T-helper 1 cell treated with Interleukin-12 subunit alpha and Interleukin-12 subunit beta and Interleukin-4 antibody, amounts not matched to agents 30 ng/mL and 1 ng/mL, for 36 hours (primary cell): ENCODE data around the gene ATP1A1. TPM values are rescaled to one million over a fixed set of nuclear protein-coding genes. Genes with fewer than 3 reads are reported as not detected.

Source experiments
- intact Hi-C: fragments of 100-400 bp; cut with micrococcal nuclease; formaldehyde crosslinking; loops from one replicate; pipeline ENCODE4 v1.15.1; 2024
- total RNA-seq: library from RNA; stranded (reverse); gene quantifications from 2 replicates; pipeline ENCODE4 v1.2.3, GENCODE V29; 2022

The ATP1A1 gene
- total RNA-seq, 1 donor from 2014 or later: 233 TPM

- intact Hi-C loops: loop anchor here (2.0 kb wide), 1 partner anchor 13 kb away; no protein-coding TSS in a partner anchor
Measured at GRCh38 chr1:116433275-116434257, 60.5 kb downstream of the ATP1A1 start.

GRCh38 chr1:116434849-116435248 lies 61.8 kb downstream of the ATP1A1 start:
- intact Hi-C loops: loop anchor here (1.0 to 5.0 kb wide), 4 partner anchors 14 to 298 kb away; no protein-coding TSS in a partner anchor

- intact Hi-C loops: loop anchor here (1.0 to 5.0 kb wide), 5 partner anchors 15 to 299 kb away; no protein-coding TSS in a partner anchor
Measured at GRCh38 chr1:116435806-116436610, 63.0 kb downstream of the ATP1A1 start.

GRCh38 chr1:116436611-116436970 lies 63.5 kb downstream of the ATP1A1 start:
- intact Hi-C loops: loop anchor here (2.0 to 5.0 kb wide), 3 partner anchors 51 to 299 kb away; no protein-coding TSS in a partner anchor

- intact Hi-C loops: loop anchor here (5.0 kb wide), 2 partner anchors 48 to 302 kb away; no protein-coding TSS in a partner anchor
Measured at GRCh38 chr1:116439701-116440100, 66.7 kb downstream of the ATP1A1 start.

- intact Hi-C loops: no loop called here
Measured at GRCh38 chr1:116440731-116441130, 67.7 kb downstream of the ATP1A1 start.

GRCh38 chr1:116445534-116445933 lies 72.5 kb downstream of the ATP1A1 start:
- intact Hi-C loops: loop anchor here (1.0 kb wide), 1 partner anchor 48 kb away; no protein-coding TSS in a partner anchor

- intact Hi-C loops: no loop called here
Measured at GRCh38 chr1:116446686-116447085, 73.6 kb downstream of the ATP1A1 start.

GRCh38 chr1:116448785-116449385 lies 75.8 kb downstream of the ATP1A1 start:
- intact Hi-C loops: no loop called here

GRCh38 chr1:116449578-116449977 lies 76.5 kb downstream of the ATP1A1 start:
- intact Hi-C loops: no loop called here

GRCh38 chr1:116451702-116452101 lies 78.7 kb downstream of the ATP1A1 start:
- intact Hi-C loops: no loop called here

GRCh38 chr1:116453481-116453880 lies 80.4 kb downstream of the ATP1A1 start:
- intact Hi-C loops: no loop called here

- intact Hi-C loops: no loop called here
Measured at GRCh38 chr1:116453906-116454305, 80.9 kb downstream of the ATP1A1 start.

Other genes starting within 250 kb of the ATP1A1 start
- gene CD58, start 197.8 kb downstream of the ATP1A1 start, total RNA-seq: 57.4 and 60.8 TPM in 2 replicates